AG04449 (cell line): Measurements from ENCODE around the gene PNLIPRP2.

ENCODE experiments used
- CTCF ChIA-PET: fragments of 350-600 bp; formaldehyde crosslinking; extraction: SDS; loops from one replicate; lab custom pipeline; 2021; ENCODE audit warnings: antibody characterized with exemption; lab: Yijun Ruan, JAX
- POLR2A ChIA-PET: fragments of 400-600, 350-600 bp; formaldehyde crosslinking; extraction: SDS; loops from one replicate; lab custom pipeline; 2020; ENCODE audit warnings: antibody characterized with exemption, inconsistent platforms; lab: Yijun Ruan, JAX
- DNase-seq: peaks from one replicate; pipeline ENCODE4 v3.0.0-alpha.2; 2010; ENCODE audit warnings: low read depth, low spot score
- H3K4me3 ChIP-seq: 2 replicates; pipeline ENCODE4 v1.5.1; 2011; ENCODE audit warnings: low read depth, mild to moderate bottlenecking, control low read depth, low read length
- CTCF ChIP-seq: IDR thresholded peaks from one replicate; pipeline ENCODE4 v1.5.1; 2011; ENCODE audit warnings: mild to moderate bottlenecking, moderate library complexity, low read length, control low read depth, inconsistent platforms; ENCODE audit not compliant: insufficient read depth; ENCODE audit errors: missing control alignments

The PNLIPRP2 gene

DNA sequence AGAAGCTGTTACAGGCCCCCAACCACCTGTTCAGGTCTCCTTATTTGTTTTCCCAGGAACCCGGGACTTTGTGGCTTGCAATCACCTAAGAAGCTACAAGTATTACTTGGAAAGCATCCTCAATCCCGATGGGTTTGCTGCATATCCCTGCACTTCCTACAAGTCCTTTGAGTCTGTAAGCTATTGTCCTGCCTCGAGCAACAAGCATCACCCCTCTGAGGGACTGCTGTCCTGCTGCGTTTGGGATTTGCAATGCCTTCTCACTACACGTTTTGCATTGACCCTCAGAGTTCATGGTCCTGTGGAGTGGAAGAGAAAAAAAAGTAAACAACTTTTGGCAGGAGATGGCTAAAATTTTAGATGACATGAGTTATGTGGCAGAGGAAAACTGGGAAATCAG is 20.8 kb upstream of the PNLIPRP2 start:
- no peak for TF ChIP-seq CTCF
- DNase-seq = no peak
- CTCF ChIA-PET = no interaction called here
- POLR2A ChIA-PET = interaction anchor here (0.7 kb wide), 1 partner anchor 306 kb away, joined by 3 read pairs; no protein-coding TSS in a partner anchor
- H3K4me3 ChIP-seq = no peak overlapping the region

- CTCF ChIA-PET = no interaction called here
These were observed 17.9 kb upstream of the PNLIPRP2 start for GRCh38 chr10:116602648-116603400.

GRCh38 chr10:116606061-116606483 is 14.7 kb upstream of the PNLIPRP2 start:
- ChIA-PET POLR2A (no interaction called here), CTCF (no interaction called here)
- no peak for TF ChIP-seq CTCF
- DNase-seq = no peak
- H3K4me3 ChIP-seq = no peak overlapping the region

More at GRCh38 chr10:116602648-116603400, 17.9 kb upstream of the PNLIPRP2 start:
- no peak for DNase-seq
- H3K4me3 ChIP-seq = no peak overlapping the region
- POLR2A ChIA-PET = no interaction called here
- TF ChIP-seq CTCF = no peak

DNA sequence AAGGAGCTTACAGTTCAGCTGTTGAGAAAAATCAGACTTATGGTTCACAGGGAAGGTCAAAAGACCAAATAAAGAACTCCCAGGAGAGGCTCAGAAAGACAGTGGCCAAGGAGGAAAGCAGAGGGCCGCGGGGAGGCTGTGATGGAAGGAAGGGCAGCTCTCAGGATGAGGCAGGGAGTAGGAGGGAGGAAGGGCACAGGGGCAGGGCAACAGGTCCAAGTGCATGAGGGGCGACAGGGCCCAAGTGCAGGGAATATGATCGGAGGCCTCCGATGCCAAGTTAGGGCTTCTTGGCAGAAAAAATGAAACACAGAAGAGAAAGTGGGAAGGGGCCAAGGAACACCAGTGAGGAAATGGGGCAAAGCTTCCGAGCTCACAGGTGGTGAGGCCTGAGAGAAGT is 13.4 kb upstream of the PNLIPRP2 start:
- no peak for DNase-seq
- no peak for TF ChIP-seq CTCF
- CTCF ChIA-PET = no interaction called here
- no peak overlapping the region for H3K4me3 ChIP-seq
- POLR2A ChIA-PET = no interaction called here

DNA sequence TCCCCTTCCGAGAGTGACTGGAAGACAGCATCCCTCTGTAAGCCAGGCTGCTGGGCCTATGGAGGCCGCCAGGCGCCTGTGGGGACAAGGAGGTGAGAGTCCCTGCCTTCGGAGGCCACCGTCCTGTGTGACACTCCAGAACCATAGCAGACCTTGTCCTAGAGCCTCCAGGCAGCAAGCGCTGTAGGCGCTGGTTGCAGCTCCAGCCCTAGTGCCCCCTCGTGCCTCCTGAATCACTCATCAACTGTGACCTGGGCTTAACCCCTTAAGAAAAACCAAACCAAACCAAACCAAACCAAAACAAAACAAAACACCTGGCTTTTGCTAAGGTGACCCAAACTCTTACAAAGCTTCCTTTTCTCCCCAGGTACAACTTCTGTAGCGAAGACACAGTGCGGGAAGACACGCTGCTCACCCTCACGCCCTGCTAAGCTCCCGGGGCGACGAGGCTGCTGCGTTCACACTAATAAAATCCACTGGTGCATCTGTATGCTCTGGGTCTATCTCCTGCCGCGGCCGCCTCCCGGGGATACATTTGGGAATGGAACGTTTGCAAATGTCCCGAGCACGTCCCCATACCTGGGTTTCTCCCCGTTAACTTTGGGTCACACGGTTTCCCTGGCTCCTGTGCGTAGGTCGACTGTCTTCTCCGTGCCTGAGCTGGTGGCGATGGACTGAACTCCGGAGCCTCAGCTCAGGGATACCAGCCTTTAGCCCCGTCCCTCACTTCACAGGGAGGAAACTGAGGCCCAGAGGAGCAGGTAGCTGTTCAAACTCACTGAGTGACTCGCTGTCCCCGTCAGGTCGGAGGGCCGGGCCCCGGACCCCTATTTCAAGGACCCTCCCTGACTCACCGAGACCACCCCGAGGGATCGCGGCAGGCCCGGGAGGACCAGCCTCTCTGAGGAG is 11.8 kb upstream of the PNLIPRP2 start:
- DNase-seq = no peak
- POLR2A ChIA-PET = no interaction called here
- no peak overlapping the region for H3K4me3 ChIP-seq

More for the DNA sequence above, 11.8 kb upstream of the PNLIPRP2 start:
- CTCF ChIA-PET = no interaction called here
- TF ChIP-seq CTCF = no peak
